RCC 7860 (cell line): ENCODE measurements around the gene B3GNT3.

ENCODE experiments used
- DNase-seq: peaks from one replicate; pipeline ENCODE4 v3.0.0-alpha.2; 2015; ENCODE audit warnings: low spot score
- FAIRE-seq: peaks from 2 replicates; lab custom pipeline; 2012; peaks lifted over from hg19 to GRCh38; lab: Jason Lieb, UNC

Gene B3GNT3

GRCh38 chr19:17794731-17795494, at the start of gene B3GNT3:
Gene B3GNT3, plus strand, starts transcription at chr19:17795138. Its CDS starts 12,670 bp downstream, at chr19:17807808.
- peak; percentile 14 for DNase-seq
- FAIRE-seq: no peak

- peak; percentile 84 for DNase-seq
- FAIRE-seq: no peak
Measured at GRCh38 chr19:17747205-17748098, 47.5 kb upstream of the B3GNT3 start.

- no peak for FAIRE-seq
- DNase-seq: no peak
Measured at GRCh38 chr19:17748884-17749638, 45.9 kb upstream of the B3GNT3 start.

GRCh38 chr19:17749912-17750317, 45.0 kb upstream of the B3GNT3 start:
- DNase-seq: no peak
- no peak for FAIRE-seq

- FAIRE-seq (no peak), DNase-seq (no peak)
Measured at GRCh38 chr19:17751103-17751911, 43.6 kb upstream of the B3GNT3 start, which contains the start of gene FCHO1. Gene FCHO1, plus strand, starts transcription at chr19:17751477. Its CDS starts 3,688 bp downstream, at chr19:17755165.

- FAIRE-seq: no peak
- DNase-seq: no peak
Measured at GRCh38 chr19:17751912-17752273, 43.0 kb upstream of the B3GNT3 start.

GRCh38 chr19:17752865-17753639, 41.9 kb upstream of the B3GNT3 start:
- FAIRE-seq: no peak
- DNase-seq: no peak

- FAIRE-seq (no peak), DNase-seq (no peak)
Measured at GRCh38 chr19:17753976-17754375, 41.0 kb upstream of the B3GNT3 start.

GRCh38 chr19:17754634-17755442, 40.1 kb upstream of the B3GNT3 start:
- FAIRE-seq (no peak), DNase-seq (no peak)

GRCh38 chr19:17755443-17755890, 39.5 kb upstream of the B3GNT3 start:
- FAIRE-seq (no peak), DNase-seq (no peak)

GRCh38 chr19:17755977-17756670, 38.8 kb upstream of the B3GNT3 start:
- no peak for DNase-seq
- FAIRE-seq: no peak

GRCh38 chr19:17757125-17757524, 37.8 kb upstream of the B3GNT3 start:
- FAIRE-seq: peak; percentile 10

GRCh38 chr19:17758515-17758914, 36.4 kb upstream of the B3GNT3 start:
- no peak for FAIRE-seq

More at GRCh38 chr19:17757125-17757524, 37.8 kb upstream of the B3GNT3 start:
- DNase-seq: peak; percentile 7

GRCh38 chr19:17761148-17761547, 33.8 kb upstream of the B3GNT3 start:
- DNase-seq (no peak), FAIRE-seq (no peak)

More at GRCh38 chr19:17758515-17758914, 36.4 kb upstream of the B3GNT3 start:
- no peak for DNase-seq

GRCh38 chr19:17762505-17763229, 32.3 kb upstream of the B3GNT3 start:
- FAIRE-seq: no peak
- DNase-seq: peak; percentile 20

- no peak for FAIRE-seq
- no peak for DNase-seq
Measured at GRCh38 chr19:17764348-17764747, 30.6 kb upstream of the B3GNT3 start.

GRCh38 chr19:17765069-17765618, 29.8 kb upstream of the B3GNT3 start:
- no peak for DNase-seq
- no peak for FAIRE-seq
